Measurements from ENCODE around the gene GSK3A.

Gene GSK3A

GRCh38 chr19:42283188-42284065 is 41.0 kb upstream of the GSK3A start (continued):
- TF ChIP-seq ZBTB10 (tag by site-specific recombination; IDR thresholded peaks at IDR 0.05): peak; percentile 96
- peak; percentile 90 for TF ChIP-seq ZEB2 (tag by site-specific recombination; IDR thresholded peaks at IDR 0.05)
- 0 out of 2 replicates have a peak, but pooled peaks have one; percentile 20 for TF ChIP-seq SALL2 (tag by site-specific recombination; IDR thresholded peaks at IDR 0.05; ENCODE audit: borderline replicate concordance)
- TF ChIP-seq ZNF366 (tag by site-specific recombination; conservative IDR thresholded peaks at IDR 0.05): peak; percentile 93
- peak; percentile 85 for TF ChIP-seq ZNF341 (tag by site-specific recombination; IDR thresholded peaks at IDR 0.05; ENCODE audit: low read depth)
- TF ChIP-seq AEBP2 (tag by site-specific recombination; IDR thresholded peaks at IDR 0.05; ENCODE audit: borderline replicate concordance): no peak
- TF ChIP-seq TRIM28 (IDR thresholded peaks at IDR 0.05; ENCODE audit: borderline replicate concordance, low read length): no peak; the same call in 1 of the 2 replicates
- no peak for TF ChIP-seq ZNF350 (tag by site-specific recombination; IDR thresholded peaks at IDR 0.05)
- TF ChIP-seq ZNF747 (tag by site-specific recombination; IDR thresholded peaks at IDR 0.05): peak; percentile 94; the same call in 1 of the 2 replicates
- no peak for TF ChIP-seq ZNF26 (tag by site-specific recombination; IDR thresholded peaks at IDR 0.05)
- TF ChIP-seq ZBTB1 (tag by site-specific recombination; IDR thresholded peaks at IDR 0.05): peak; percentile 22; the same call in 1 of the 2 replicates
- peak; percentile 55; the same call in 1 of the 2 replicates for TF ChIP-seq ZFP69B (tag by site-specific recombination; IDR thresholded peaks at IDR 0.05)
- TF ChIP-seq ZBTB44 (tag by site-specific recombination; IDR thresholded peaks at IDR 0.05): no peak
- TF ChIP-seq ZNF214 (tag by site-specific recombination; IDR thresholded peaks at IDR 0.05; ENCODE audit: borderline replicate concordance): no peak

GRCh38 chr19:42282819-42283187 is 40.4 kb upstream of the GSK3A start:
- Histone ChIP-seq H3K36me3 (ENCODE audit: control insufficient read depth in 2 of 2, insufficient read depth in 1 of 2, low read length in 2 of 2) (peaks cover 0 to 12% of the 10 kb centered on the region in 2 experiments; a peak in 1 of 3 replicates), H3K4me3 (ENCODE audit: low read depth, low read length) (no peak overlapping the region), H3K4me1 (ENCODE audit: control insufficient read depth, insufficient read depth, low read length) (peaks cover 52% of the 10 kb centered on the region), H3K27ac (ENCODE audit: extremely low read depth, low read depth, low read length) (peak overlapping the region; percentile 89), H3K9me3 (ENCODE audit: control insufficient read depth, insufficient read depth, low read depth, low read length) (no peaks in the 10 kb centered on the region)
- peak; percentile 78; the same call in 1 of the 2 replicates for TF ChIP-seq ZNF692 (tag by site-specific recombination; IDR thresholded peaks at IDR 0.05)
- TF ChIP-seq REPIN1 (tag by site-specific recombination; IDR thresholded peaks at IDR 0.05; ENCODE audit: low read depth): 0 out of 2 replicates have a peak, but pooled peaks have one; percentile 14
- no peak for TF ChIP-seq ZFP37 (tag by site-specific recombination; IDR thresholded peaks at IDR 0.05)
- TF ChIP-seq ZNF555 (tag by site-specific recombination; conservative IDR thresholded peaks at IDR 0.05): no peak
- peak; percentile 85 for TF ChIP-seq ZFP69B (tag by site-specific recombination; IDR thresholded peaks at IDR 0.05)
- ChIA-PET POLR2A (interaction anchor here (1.0 to 12.3 kb wide), 3 partner anchors 20 to 55 kb away, joined by 3 to 242 read pairs (median 6); partner anchors contain the start of genes GSK3A, PAFAH1B3 and PRR19), CTCF (interaction anchor here (0.6 to 7.5 kb wide), 6 partner anchors 12 to 81 kb away, joined by 3 to 276 read pairs (median 3); partner anchors contain the start of gene GSK3A)
